HG02884 (cell line): ENCODE results near the gene MED16.

Experiments
- ATAC-seq: cut with Tn5 transposase; IDR thresholded peaks from one replicate; pipeline ENCODE4 v1.9.1; 2021; ENCODE audit warnings: mild to moderate bottlenecking, moderate library complexity; ENCODE audit not compliant: unreplicated experiment

Gene MED16

DNA sequence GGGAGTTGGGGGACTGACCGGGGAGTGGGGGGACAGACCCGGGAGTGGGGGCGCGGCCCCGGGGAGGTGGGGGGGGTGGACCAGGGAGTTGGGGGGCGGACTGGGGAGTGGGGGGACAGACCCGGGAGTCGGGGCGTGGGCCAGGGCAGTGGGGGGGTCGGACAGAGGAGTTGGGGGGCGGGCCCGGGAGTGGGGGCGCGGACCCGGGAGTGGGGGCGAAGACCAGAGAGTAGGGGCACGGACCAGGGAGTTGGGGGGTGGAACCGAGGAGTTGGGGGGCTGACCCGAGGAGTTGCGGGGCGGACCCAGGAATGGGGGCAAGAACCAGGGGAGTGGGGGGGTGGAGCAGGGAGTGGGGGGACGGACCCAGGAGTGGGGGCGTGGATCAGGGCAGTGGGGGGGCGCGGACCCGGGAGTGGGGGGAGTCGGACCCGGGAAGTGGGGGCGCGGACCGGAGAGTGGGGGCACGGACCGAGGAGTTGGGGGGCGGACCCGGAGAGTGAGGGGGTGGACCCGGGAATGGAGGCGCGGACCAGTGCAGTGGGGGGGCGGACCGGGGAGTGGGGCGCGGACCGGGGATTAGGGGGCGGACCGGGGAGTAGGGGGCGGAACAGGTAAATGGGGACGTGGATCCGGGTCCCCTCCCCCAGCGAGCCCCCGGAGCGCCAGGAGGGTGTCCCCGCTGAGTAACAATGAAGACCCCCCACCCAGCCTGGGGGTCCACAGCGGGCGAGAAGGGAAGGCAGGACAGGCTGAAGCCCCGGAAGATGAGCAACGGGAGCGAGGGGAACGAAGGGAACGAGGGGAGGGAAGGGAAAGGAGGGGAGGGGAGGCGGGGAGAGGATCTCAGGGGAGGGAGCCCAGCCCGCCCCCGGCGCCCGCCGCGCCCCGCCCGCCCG is 19.4 kb upstream of the MED16 start:
- ATAC-seq, result no peak

DNA sequence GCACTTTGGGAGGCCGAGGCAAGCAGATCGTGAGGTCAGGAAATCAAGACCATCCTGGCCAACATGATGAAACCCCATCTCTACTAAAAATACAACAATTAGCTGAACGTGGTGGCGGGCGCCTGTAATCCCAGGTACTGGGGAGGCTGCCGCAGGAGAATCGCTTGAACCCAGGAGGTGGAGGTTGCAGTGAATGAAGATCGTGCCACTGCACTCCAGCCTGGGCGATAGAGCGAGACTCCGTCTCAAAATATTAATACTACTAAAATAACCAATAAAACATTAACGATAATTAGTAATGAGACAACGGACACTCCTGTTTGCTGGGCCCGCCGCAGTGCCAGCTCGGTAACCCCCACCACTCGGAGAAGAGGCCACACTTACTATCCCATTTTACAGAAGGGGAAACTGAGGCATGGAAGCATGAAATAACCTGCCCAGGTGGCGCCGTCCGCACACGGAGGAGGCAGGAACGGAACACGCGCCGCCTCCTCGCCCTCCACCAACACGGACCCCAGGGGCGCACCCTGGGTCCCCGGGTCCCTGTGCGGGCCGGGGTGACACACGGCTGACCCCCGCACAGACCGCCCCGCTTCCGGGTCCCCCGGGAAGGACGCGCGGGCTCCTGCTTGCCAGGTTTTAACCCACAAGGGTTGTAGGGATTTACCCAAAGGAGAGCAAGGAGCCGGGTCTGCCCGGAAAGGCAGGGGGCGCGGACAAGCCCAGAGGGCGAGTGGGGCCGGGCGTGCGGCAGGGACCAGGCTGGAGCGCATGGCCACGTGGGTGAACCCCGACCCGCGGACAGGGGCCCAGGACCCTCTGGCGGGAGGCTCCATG is 18.4 kb upstream of the MED16 start:
- no peak for ATAC-seq

DNA sequence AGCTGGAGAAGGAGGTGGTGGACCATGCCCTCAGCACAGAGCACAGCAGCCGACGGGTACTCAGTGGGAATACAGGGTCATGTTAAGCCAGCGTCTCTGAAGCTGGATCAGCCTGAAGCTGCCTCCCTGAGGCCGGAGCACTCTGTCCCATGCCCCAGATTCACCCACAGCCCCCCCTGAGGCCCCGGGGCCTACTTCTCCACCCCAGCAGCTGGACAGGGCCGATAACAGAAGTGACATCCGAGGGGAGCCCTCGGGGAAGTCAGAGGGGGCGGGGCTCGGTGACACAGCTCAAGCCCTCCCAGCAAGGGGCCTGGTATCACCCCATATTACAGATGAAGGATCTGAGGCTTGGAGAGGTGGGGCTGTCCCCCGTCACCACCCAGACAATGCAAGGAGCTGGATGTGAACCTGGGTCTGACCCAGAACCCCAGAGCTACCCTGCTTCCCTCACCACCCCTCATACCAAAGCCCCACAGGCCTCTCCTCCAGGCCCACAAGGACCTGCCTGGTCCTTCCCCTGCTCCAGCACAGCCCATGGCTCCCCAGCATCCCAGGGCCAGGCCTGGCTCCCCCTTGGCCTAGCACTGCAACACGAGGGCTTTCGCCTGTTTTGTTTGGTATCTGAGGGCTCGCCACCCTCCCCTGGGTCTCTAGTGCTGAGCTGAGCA is 14.3 kb upstream of the MED16 start:
- ATAC-seq, result no peak

DNA sequence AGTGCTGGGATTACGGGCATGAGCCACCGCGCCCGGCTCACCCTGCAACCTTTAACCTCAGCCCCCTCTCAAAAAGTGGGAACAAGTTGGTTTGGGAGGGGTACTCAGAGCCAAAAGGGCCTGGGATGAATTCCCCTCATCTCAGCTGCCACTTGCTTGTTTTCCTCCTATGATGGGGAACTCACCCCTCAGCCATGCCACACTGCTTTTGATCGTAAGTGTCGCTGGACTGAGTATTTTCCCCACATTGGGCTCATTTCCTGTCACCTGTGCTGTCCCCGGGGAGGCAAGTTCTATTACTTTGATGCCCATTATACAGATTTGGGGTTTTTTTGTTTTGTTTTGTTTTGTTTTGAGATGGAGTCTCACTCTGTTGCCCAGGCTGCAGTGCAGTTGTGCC is 13.5 kb upstream of the MED16 start:
- ATAC-seq, result no peak

- no peak for ATAC-seq
These were observed 11.6 kb upstream of the MED16 start for GRCh38 chr19:904545-904944.

DNA sequence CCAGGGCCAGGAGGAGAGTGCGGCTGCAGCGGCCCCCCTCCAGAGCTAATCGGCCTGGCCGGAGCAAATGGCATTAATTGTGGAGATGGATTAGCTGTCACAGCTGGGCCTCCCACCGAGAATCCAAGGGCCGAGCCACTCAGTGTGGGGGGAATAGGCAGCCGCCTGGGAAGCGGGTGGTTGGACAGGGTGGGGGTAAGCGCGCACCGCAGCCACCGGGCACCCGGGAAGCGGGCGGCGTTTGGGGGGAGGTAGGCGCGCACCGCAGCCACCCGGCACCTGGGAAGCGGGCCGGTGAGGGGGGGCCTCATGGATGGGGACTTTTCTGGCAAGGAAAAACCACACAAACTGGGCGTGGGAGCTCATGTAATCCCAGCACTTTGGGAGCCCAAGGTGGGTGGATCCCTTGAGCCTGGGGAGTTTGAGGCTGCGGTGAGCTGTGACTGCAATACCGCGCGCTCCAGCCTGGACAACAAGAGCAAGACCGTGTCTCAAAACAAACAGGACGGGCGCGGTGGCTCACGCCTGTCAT is 10.3 kb upstream of the MED16 start:
- ATAC-seq, result no peak

DNA sequence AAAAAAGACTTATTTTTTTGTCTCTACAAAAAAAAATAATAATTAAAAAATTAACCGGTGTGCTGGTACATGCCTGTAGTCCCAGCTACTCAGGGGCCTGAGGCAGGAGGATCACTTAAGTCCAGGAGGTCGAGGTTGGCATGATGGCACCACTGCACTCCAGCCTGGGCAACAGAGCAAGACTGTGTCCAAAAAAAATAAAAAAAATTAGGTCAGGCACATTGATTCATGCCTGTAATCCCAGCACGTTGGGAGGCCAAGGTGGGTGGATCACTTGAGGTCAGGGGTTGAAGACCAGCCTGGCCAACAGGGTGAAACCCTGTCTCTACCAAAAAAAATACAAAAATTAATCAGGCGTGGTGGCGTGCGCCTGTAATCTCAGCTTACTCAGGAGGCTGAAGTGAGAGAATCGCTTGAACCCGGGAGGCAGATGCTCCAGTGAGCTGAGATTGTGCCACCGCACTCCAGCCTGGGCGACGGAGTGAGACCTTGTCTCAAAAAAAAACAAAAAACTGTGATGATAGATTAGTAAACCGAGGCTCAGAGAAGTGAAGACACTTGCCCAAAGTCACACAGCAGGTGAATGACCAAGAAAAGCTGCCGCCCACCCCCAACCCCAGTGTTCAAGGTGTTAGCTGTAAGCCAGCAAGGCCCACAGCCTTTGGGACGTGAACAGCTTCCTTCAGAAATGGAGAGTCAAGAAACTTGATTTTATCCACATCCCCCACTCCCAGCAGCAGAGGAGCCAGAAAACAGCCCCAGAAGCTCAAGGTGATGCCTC is 9.6 kb upstream of the MED16 start:
- ATAC-seq, result no peak

- ATAC-seq, result no peak
These were observed 9.0 kb upstream of the MED16 start for GRCh38 chr19:902093-902370.

- no peak for ATAC-seq
These were observed 8.5 kb upstream of the MED16 start for GRCh38 chr19:901216-902092.

DNA sequence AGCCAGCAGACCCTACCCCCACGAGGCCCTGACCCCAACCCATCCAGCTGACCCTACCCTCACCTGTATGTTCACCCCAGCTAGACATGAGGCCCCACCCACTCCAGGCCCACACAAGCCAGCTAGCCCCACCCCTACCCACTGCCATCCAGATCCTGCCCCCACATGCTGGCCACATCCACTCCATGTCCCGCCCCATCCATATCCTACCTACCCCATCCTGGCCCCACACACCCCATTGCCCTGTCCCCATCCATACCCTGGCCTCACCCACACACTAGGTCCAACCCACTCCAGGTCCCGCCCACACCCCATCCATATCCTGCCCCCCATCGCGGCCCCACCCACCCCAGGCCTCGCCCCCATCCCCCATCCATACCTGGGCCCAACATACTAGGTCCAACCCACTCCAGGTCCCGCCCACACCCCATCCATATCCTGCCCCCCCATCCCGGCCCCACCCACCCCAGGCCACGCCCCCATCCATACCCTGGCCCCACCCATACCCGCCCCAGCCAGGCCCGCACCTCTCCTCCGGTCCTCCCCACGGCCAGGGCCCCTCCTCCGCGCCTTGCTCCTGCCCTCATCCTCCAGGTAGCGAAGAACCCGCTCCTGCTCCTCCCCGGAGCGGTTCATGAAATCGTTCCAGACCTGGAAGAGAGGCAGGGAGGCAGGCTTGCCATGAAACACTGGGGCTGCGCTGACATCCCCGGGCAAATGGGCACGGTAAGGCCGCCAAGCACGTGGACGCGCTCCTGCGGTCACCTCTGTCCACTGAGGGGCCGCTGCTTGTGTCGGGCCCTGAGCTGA is 7.5 kb upstream of the MED16 start:
- no peak for ATAC-seq

GRCh38 chr19:900043-900301 is 7.0 kb upstream of the MED16 start:
- no peak for ATAC-seq

- ATAC-seq, result no peak
These were observed 6.5 kb upstream of the MED16 start for GRCh38 chr19:899336-900042.

DNA sequence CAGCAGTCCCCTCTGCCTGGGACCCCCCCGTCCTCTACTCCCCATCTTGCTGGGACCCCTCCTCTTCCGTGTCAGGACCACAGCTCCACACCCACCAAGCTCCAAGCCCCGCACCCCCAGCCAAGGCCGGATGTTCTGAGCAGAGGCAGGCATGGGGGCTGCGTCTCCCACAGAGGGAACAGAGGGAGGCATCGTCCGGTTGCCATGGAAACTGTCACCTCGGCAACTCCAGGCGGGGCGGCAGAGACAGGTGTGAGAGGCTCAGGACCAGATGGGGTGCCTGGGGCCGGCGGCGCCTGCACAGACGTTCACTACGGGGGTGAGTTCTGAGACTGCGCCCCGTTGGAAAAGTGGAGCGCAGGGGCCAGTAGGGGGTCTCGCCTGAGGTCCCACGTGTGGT is 5.7 kb upstream of the MED16 start:
- ATAC-seq, result no peak

DNA sequence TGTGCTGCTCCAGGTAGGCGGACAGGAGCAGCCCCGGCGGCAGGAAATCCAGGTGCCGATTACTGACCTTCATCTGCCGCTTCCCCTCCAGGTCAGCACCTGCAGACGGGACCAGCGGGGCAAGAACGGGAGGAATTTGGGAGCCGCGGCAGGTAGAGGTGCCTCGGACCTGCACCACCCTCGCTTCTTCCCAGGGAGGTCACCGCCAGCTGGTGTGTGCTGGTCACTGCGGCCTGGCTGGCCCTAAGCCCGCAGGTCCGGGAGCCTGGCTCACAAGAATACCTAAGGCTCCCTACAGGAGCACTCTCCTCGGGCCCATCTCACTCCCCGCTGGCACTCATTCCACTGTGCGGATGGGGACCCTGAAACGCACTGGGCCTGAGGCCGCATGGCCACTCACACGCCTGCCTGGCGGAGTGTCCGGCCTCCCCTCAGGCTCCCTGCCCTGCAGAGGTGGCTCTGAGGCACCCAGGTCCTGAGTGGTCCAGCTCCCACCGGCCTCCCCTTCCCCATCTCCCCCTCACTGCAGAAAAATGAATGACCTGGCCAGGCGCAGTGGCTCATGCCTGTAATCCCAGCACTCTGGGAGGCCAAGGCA is 4.6 kb upstream of the MED16 start:
- ATAC-seq, result no peak

DNA sequence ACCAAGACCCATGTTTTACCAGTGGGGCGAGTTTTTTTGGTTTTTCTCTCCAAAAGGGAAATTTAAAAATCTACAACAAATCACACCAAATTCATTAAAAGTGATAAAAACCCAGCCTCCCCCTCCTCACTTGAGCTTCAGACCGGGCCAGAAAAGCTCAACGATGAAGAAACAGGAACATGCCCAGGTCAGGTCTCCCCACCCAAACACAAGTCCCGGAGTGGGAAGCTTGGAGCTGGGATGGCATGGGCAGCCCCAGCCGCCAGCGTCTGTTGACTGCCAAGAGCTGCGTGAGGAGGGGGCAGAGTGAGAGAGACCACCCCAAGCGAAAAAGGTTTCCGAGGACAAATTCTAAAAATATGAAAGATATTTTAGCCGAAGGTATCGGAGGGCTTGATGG is 4.0 kb upstream of the MED16 start:
- no peak for ATAC-seq

DNA sequence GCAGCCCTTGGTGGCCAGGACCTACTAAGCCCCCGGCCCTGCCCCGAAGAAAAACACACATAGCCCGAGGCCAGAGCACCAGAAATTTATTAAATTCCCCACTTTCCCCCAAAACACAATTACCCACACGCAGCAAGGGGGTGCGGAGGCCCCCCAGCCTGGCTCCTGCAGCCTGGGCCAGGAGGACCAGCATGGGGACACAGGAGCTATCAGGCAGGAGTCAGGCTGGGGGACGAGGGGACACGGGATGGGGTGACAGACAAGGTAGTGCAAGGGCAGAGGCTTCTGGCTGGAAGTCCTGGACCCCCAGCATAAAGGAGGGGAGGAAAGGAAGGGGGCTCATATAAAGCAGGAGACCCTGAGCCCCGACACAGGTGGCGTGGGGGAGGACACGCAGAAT is 3.4 kb upstream of the MED16 start:
- ATAC-seq, result no peak

DNA sequence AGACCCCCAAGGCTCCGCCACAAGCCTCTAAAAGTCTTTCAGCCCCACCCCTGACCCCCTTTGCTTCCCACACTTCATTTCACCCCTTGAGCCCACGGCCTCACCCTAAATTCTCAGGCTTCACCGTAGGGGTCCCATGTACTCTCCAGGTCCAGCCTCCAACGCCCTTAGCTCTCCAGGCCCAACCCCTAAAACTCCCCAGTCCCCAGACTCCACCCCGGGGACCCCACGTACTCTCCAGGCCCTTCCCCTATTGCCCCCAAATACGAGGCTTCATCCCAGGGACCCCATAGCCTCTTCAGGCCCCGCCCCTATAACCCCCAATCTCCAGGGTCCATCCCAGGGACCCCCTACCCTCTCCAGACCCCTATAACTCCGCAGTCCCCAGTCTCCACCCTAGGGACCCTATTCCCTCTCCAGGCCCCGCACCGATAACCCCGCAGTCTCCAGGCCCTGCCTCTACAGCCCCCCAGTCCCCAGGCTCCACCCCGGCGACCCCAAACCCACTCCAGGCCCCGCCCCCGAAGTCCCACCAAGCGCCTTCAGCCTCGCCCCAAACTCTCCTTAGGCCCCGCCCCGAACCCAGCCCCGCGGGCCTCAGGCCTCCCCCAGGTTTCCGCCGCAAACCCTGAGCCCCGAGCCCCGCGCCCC is 619 bp downstream of the MED16 start:
- peak; percentile 43 for ATAC-seq
